HepG2 (cell line): ENCODE data around the gene KIAA1328. TPM values are rescaled to one million over a fixed set of nuclear protein-coding genes. Genes with fewer than 3 reads are reported as not detected.

Experiments used
- ATAC-seq: fragments of 200-7000 bp; cut with Tn5 transposase; 3 replicates; pipeline ENCODE4 v1.9.1; 2020; ENCODE audit warnings: mild to moderate bottlenecking, moderate library complexity
- BruUV-seq: library from RNA; stranded (reverse); fragments of 400-500 nt; replicated peaks from 2 replicates; lab custom pipeline; 2021; lab: Mats Ljungman, UMichigan
- CTCF ChIA-PET: fragments of 300-600 bp; formaldehyde crosslinking; extraction: SDS; loops from one replicate; lab custom pipeline; 2021; ENCODE audit warnings: low total read pairs, inconsistent platforms, low intra/inter-chr PET ratio; lab: Yijun Ruan, JAX
- POLR2A ChIA-PET: fragments of 350-600 bp; sonication (Branson Sonifier 250); formaldehyde crosslinking; loops from one replicate; lab custom pipeline; 2020; ENCODE audit warnings: antibody characterized with exemption, inconsistent platforms; lab: Yijun Ruan, JAX
- DNase-seq: peaks from one replicate; pipeline ENCODE4 v3.0.0-alpha.2; 2015; ENCODE audit warnings: low spot score
- FAIRE-seq: peaks from 3 replicates; lab custom pipeline; 2011; peaks lifted over from hg19 to GRCh38; lab: Jason Lieb, UNC
- H2AFZ ChIP-seq: one replicate; pipeline ENCODE4 v1.6.1; 2011; ENCODE audit warnings: low read length, inconsistent platforms
- H3K27ac ChIP-seq: fragments of 300-600 bp; 3 replicates; pipeline ENCODE4 v1.8.0; 2011; ENCODE audit warnings: mixed run types, mild to moderate bottlenecking, mixed read lengths, low read length, inconsistent platforms; ENCODE audit not compliant: insufficient read depth; ENCODE audit errors: extremely low read length
- H3K27me3 ChIP-seq, 2 experiments: fragments of 200-600 bp in 1 of 2; 2 replicates in 1 of 2; 3 replicates in 1 of 2; pipeline versions ENCODE4 v1.6.0 to v1.8.0; 2011; ENCODE audit warnings: low read length in 2 of 2, mild to moderate bottlenecking in 2 of 2, moderate library complexity in 2 of 2, inconsistent platforms in 1 of 2; ENCODE audit not compliant: insufficient read depth in 2 of 2, control insufficient read depth in 1 of 2
- H3K36me3 ChIP-seq, 2 experiments: fragments of 200-600 bp in 1 of 2; replicated peaks in 1 of 2; 2 replicates in 1 of 2; 3 replicates in 1 of 2; pipeline versions ENCODE4 v1.5.1 to v1.8.0; 2011; ENCODE audit warnings: low read length in 2 of 2, inconsistent platforms in 1 of 2; ENCODE audit not compliant: insufficient read depth in 2 of 2, control insufficient read depth in 1 of 2
- H3K4me1 ChIP-seq: 2 replicates; pipeline ENCODE4 v1.5.1; 2012; ENCODE audit warnings: low read length, inconsistent platforms; ENCODE audit not compliant: insufficient read depth
- H3K4me2 ChIP-seq: 2 replicates; pipeline ENCODE4 v1.6.0; 2011; ENCODE audit warnings: low read depth, low read length, inconsistent platforms
- H3K4me3 ChIP-seq, 3 experiments: fragments of 200-600 bp in 1 of 3; sonication (generic), shearing (Covaris generic) in 1 of 3; replicated peaks in 1 of 3; 2 replicates each; pipeline ENCODE4 v1.5.1; 2011 to 2016; ENCODE audit warnings: low read length in 3 of 3, inconsistent platforms in 2 of 3, low read depth in 2 of 3, mild to moderate bottlenecking in 2 of 3, control low read depth in 1 of 3, mixed read lengths in 1 of 3; ENCODE audit not compliant: insufficient read depth in 1 of 3
- H3K79me2 ChIP-seq: one replicate; pipeline ENCODE4 v1.6.1; 2011; ENCODE audit warnings: low read length, inconsistent platforms; ENCODE audit not compliant: insufficient read depth
- H3K9ac ChIP-seq: 2 replicates; pipeline ENCODE4 v1.6.0; 2011; ENCODE audit warnings: mild to moderate bottlenecking, low read depth, low read length, inconsistent platforms; ENCODE audit not compliant: insufficient read depth
- H3K9me3 ChIP-seq: 2 replicates; pipeline ENCODE4 v1.5.1; 2012; ENCODE audit warnings: mild to moderate bottlenecking, low read length
- H4K20me1 ChIP-seq: 2 replicates; pipeline ENCODE4 v1.6.0; 2011; ENCODE audit warnings: inconsistent platforms, mild to moderate bottlenecking, low read length, moderate library complexity; ENCODE audit not compliant: insufficient read depth
- ADNP ChIP-seq: sonication (generic); formaldehyde crosslinking; IDR thresholded peaks from 2 replicates; pipeline ENCODE4 v1.4.0; 2020; ENCODE audit warnings: missing genetic modification reagents
- BHLHE40 ChIP-seq: IDR thresholded peaks from 2 replicates; pipeline ENCODE4 v1.6.1; 2011; ENCODE audit warnings: low read length, improper control_type of control experiment
- CERS6 ChIP-seq: sonication (generic); formaldehyde crosslinking; IDR thresholded peaks from 2 replicates; pipeline ENCODE4 v1.5.0; 2020; ENCODE audit warnings: missing genetic modification reagents
- DPF2 ChIP-seq: sonication (generic); formaldehyde crosslinking; IDR thresholded peaks from 2 replicates; pipeline ENCODE4 v1.4.0; 2020; ENCODE audit warnings: mild to moderate bottlenecking, low read depth, missing genetic modification reagents, borderline replicate concordance
- EHMT2 ChIP-seq: fragments of 200-600 bp; sonication (generic); IDR thresholded peaks from 2 replicates; pipeline ENCODE4 v1.7.0; 2017; ENCODE audit warnings: antibody characterized with exemption, low read depth, low read length, borderline replicate concordance
- FOSL2 ChIP-seq: sonication (generic); formaldehyde crosslinking; IDR thresholded peaks from 2 replicates; pipeline ENCODE4 v1.4.0; 2020; ENCODE audit warnings: missing genetic modification reagents
- KAT2B ChIP-seq: fragments of 150-350 bp; IDR thresholded peaks from 2 replicates; pipeline ENCODE4 v1.6.1; 2014; ENCODE audit warnings: low read depth, low read length, borderline replicate concordance
- MAFF ChIP-seq: IDR thresholded peaks from 2 replicates; pipeline ENCODE4 v1.6.1; 2011; ENCODE audit warnings: low read depth, low read length, improper control_type of control experiment
- MNT ChIP-seq: fragments of 450-650 bp; IDR thresholded peaks from 2 replicates; pipeline ENCODE4 v1.6.1; 2016
- PHF21A ChIP-seq: sonication (generic); formaldehyde crosslinking; IDR thresholded peaks from 2 replicates; pipeline ENCODE4 v1.5.0; 2020; ENCODE audit warnings: mild to moderate bottlenecking, missing genetic modification reagents
- PRMT3 ChIP-seq: sonication (generic); formaldehyde crosslinking; IDR thresholded peaks from 2 replicates; pipeline ENCODE4 v1.8.1; 2022; ENCODE audit warnings: low read depth, mild to moderate bottlenecking, moderate library complexity, missing genetic modification reagents, borderline replicate concordance
- THAP7 ChIP-seq: sonication (generic); formaldehyde crosslinking; IDR thresholded peaks from 2 replicates; pipeline ENCODE4 v1.8.1; 2023; ENCODE audit warnings: mild to moderate bottlenecking, missing genetic modification reagents
- ZBTB33 ChIP-seq: sonication (generic); formaldehyde crosslinking; IDR thresholded peaks from 2 replicates; pipeline ENCODE4 v1.4.0; 2020; ENCODE audit warnings: missing genetic modification reagents
- ZC3H13 ChIP-seq: sonication (generic); formaldehyde crosslinking; IDR thresholded peaks from 2 replicates; pipeline ENCODE4 v1.8.1; 2023; ENCODE audit warnings: mild to moderate bottlenecking, missing genetic modification reagents, moderate library complexity
- ZNF180 ChIP-seq: sonication (generic); formaldehyde crosslinking; IDR thresholded peaks from 2 replicates; pipeline ENCODE4 v1.4.0; 2020; ENCODE audit warnings: low read depth, missing genetic modification reagents, borderline replicate concordance
- ZNF362 ChIP-seq: sonication (generic); formaldehyde crosslinking; IDR thresholded peaks from 2 replicates; pipeline ENCODE4 v1.4.0; 2020; ENCODE audit warnings: missing genetic modification reagents, mild to moderate bottlenecking, borderline replicate concordance
- ZNF597 ChIP-seq: sonication (generic); formaldehyde crosslinking; IDR thresholded peaks from 2 replicates; pipeline ENCODE4 v1.5.0; 2020; ENCODE audit warnings: missing genetic modification reagents
- WGBS: methylation state at CpG from one replicate; pipeline ENCODE4 v1.1.6; 2017; ENCODE audit warnings: low lambda C conversion rate; 5-methylcytosine and 5-hydroxymethylcytosine counted together
- in situ Hi-C: cut with HindIII; loops from 2 replicates; pipeline ENCODE4 v1.10.0; 2017; ENCODE audit warnings: low pct_unique_long_range_greater_than_20kb; ENCODE audit not compliant: extremely low pct_ligation_motif_present
- intact Hi-C: fragments of 100-400 bp; cut with micrococcal nuclease; formaldehyde crosslinking; loops from one replicate; pipeline ENCODE4 v1.10.0; 2022; ENCODE audit not compliant: unreplicated experiment
- polyA plus RNA-seq, 8 experiments: library from polyadenylated mRNA; depleted of rRNA in 3 of 8; stranded (reverse) in 7 of 8; unstranded in 1 of 8; fragments of >200 nt; fragmentation: Illumina TruSeq in 4 of 8; extraction: Trizol in 4 of 8; gene quantifications; 2 replicates each; pipeline versions ENCODE4 v1.2.1 to v1.2.3, GENCODE V29; 2011 to 2016; ENCODE audit warnings: low read depth in 4 of 8, missing spikeins in 1 of 8, mixed read lengths in 1 of 8; ENCODE audit not compliant: insufficient read depth in 1 of 8
- total RNA-seq, 5 experiments: library from RNA; depleted of rRNA; stranded (reverse); fragments of >200 nt; fragmentation: Illumina TruSeq; extraction: Trizol; gene quantifications; 2 replicates each; pipeline ENCODE4 v1.2.3, GENCODE V29; 2016; ENCODE audit warnings: low read depth in 1 of 5

The KIAA1328 gene
- total and polyA plus RNA-seq, 2 of the 13 experiments (the other 11 are each of a cell fraction or from before 2014, with no cell fraction given): 4.1 to 6.0 TPM

GRCh38 chr18:37124516-37124915, 295.6 kb downstream of the KIAA1328 start:
- Histone ChIP-seq H3K4me3 (no peak overlapping the region), H3K4me2 (no peak overlapping the region), H3K36me3 (no peaks in the 10 kb centered on the region), H3K27ac (no peak overlapping the region), H4K20me1 (no peaks in the 10 kb centered on the region), H3K9ac (no peak overlapping the region), H3K9me3 (no peaks in the 10 kb centered on the region), H3K4me1 (peaks cover 18% of the 10 kb centered on the region), H3K27me3 (no peaks in the 10 kb centered on the region), H2AFZ (no peak overlapping the region), H3K79me2 (no peaks in the 10 kb centered on the region)
- no peak for ATAC-seq
- 92% methylated on average over 2 of the region's 2 CpGs for WGBS
- FAIRE-seq: no peak
- POLR2A ChIA-PET: no interaction called here
- CTCF ChIA-PET: no interaction called here
- no TSS peak for BruUV-seq
- in situ Hi-C loops (no loop called here), intact Hi-C loops (no loop called here)
- DNase-seq: no peak
- TF ChIP-seq THAP7 (no peak), MNT (no peak), ZNF597 (CRISPR knock-in tag) (no peak), CERS6 (CRISPR knock-in tag) (no peak), MAFF (no peak), ADNP (no peak), ZNF180 (no peak), ZBTB33 (no peak), DPF2 (no peak), EHMT2 (no peak), PRMT3 (CRISPR knock-in tag) (no peak), ZNF362 (no peak), KAT2B (no peak), BHLHE40 (no peak), FOSL2 (CRISPR knock-in tag) (no peak), ZC3H13 (CRISPR knock-in tag) (no peak), PHF21A (CRISPR knock-in tag) (no peak)
